ENCODE measurements around the gene GALNT2.
A peak's percentile ranks its signal among the peaks of the same experiment; 100 is the strongest.

GALNT2 gene

GRCh38 chr1:230303822-230304221, 236.8 kb downstream of the GALNT2 start:
- DNase-seq (ENCODE audit: low spot score) = no peak

- DNase-seq (ENCODE audit: low spot score) = no peak
Measured at GRCh38 chr1:230306169-230306568, 239.1 kb downstream of the GALNT2 start.

- DNase-seq (ENCODE audit: low spot score) = no peak
Measured at GRCh38 chr1:230307213-230307612, 240.2 kb downstream of the GALNT2 start.

GRCh38 chr1:230308039-230308438, 241.0 kb downstream of the GALNT2 start:
- no peak for DNase-seq (ENCODE audit: low spot score)

- no peak for DNase-seq (ENCODE audit: low spot score)
Measured at GRCh38 chr1:230308821-230309220, 241.8 kb downstream of the GALNT2 start.

GRCh38 chr1:230309646-230310177, 242.7 kb downstream of the GALNT2 start:
- DNase-seq (ENCODE audit: low spot score) = no peak

GRCh38 chr1:230310381-230311163, 243.5 kb downstream of the GALNT2 start:
- peak; percentile 57 for DNase-seq (ENCODE audit: low spot score)

- no peak for DNase-seq (ENCODE audit: low spot score)
Measured at GRCh38 chr1:230312676-230313075, 245.6 kb downstream of the GALNT2 start.

GRCh38 chr1:230313453-230314141, 246.6 kb downstream of the GALNT2 start:
- DNase-seq (ENCODE audit: low spot score) = no peak

- no peak for DNase-seq (ENCODE audit: low spot score)
Measured at GRCh38 chr1:230314142-230314470, 247.1 kb downstream of the GALNT2 start.

GRCh38 chr1:230315099-230315498, 248.1 kb downstream of the GALNT2 start:
- DNase-seq (ENCODE audit: low spot score) = no peak

- no peak for DNase-seq (ENCODE audit: low spot score)
Measured at GRCh38 chr1:230316864-230317745, 250.1 kb downstream of the GALNT2 start.

- no peak for DNase-seq (ENCODE audit: low spot score)
Measured at GRCh38 chr1:230317823-230318819, 251.1 kb downstream of the GALNT2 start.

- no peak for DNase-seq (ENCODE audit: low spot score)
Measured at GRCh38 chr1:230319014-230319747, 252.1 kb downstream of the GALNT2 start.

GRCh38 chr1:230320804-230321203, 253.8 kb downstream of the GALNT2 start:
- no peak for DNase-seq (ENCODE audit: low spot score)

GRCh38 chr1:230321341-230321740, 254.3 kb downstream of the GALNT2 start:
- DNase-seq (ENCODE audit: low spot score) = no peak

GRCh38 chr1:230321741-230322420, 254.8 kb downstream of the GALNT2 start:
- DNase-seq (ENCODE audit: low spot score) = no peak

- DNase-seq (ENCODE audit: low spot score) = no peak
Measured at GRCh38 chr1:230322421-230322756, 255.4 kb downstream of the GALNT2 start.

GRCh38 chr1:230322967-230323547, 256.0 kb downstream of the GALNT2 start:
- DNase-seq (ENCODE audit: low spot score) = no peak

GRCh38 chr1:230323686-230324085, 256.6 kb downstream of the GALNT2 start:
- DNase-seq (ENCODE audit: low spot score) = no peak

All from CD4-positive, alpha-beta T cell treated with Interleukin-15 for 4 hours (primary cell).